OCI-M2 (cell line): ENCODE data around the gene PUDP.

Experiments used
- DNase-seq: peaks from one replicate; lab custom pipeline; 2025; ENCODE audit not compliant: unreplicated experiment; lab: John Stamatoyannopoulos, UW

PUDP gene

GRCh38 chrX:7076245-7076661 lies 71.7 kb downstream of the PUDP start:
- no peak for DNase-seq

- no peak for DNase-seq
Observed at GRCh38 chrX:7074908-7075204, 73.1 kb downstream of the PUDP start.

GRCh38 chrX:7074148-7074907 lies 73.6 kb downstream of the PUDP start:
- no peak for DNase-seq

- no peak for DNase-seq
Observed at GRCh38 chrX:7073336-7073735, 74.6 kb downstream of the PUDP start.

GRCh38 chrX:7072856-7073255 lies 75.1 kb downstream of the PUDP start:
- no peak for DNase-seq

- DNase-seq: no peak
Observed at GRCh38 chrX:7071390-7071789, 76.6 kb downstream of the PUDP start.

GRCh38 chrX:7069556-7069955 lies 78.4 kb downstream of the PUDP start:
- no peak for DNase-seq

GRCh38 chrX:7068939-7069367 lies 79.0 kb downstream of the PUDP start:
- no peak for DNase-seq

- DNase-seq: no peak
Observed at GRCh38 chrX:7067256-7067655, 80.7 kb downstream of the PUDP start.

GRCh38 chrX:7065473-7065872 lies 82.5 kb downstream of the PUDP start:
- no peak for DNase-seq

- no peak for DNase-seq
Observed at GRCh38 chrX:7062903-7063302, 85.0 kb downstream of the PUDP start.

GRCh38 chrX:7062276-7062675 lies 85.7 kb downstream of the PUDP start:
- no peak for DNase-seq

GRCh38 chrX:7061429-7061828 lies 86.5 kb downstream of the PUDP start:
- no peak for DNase-seq

GRCh38 chrX:7060444-7060843 lies 87.5 kb downstream of the PUDP start:
- no peak for DNase-seq

- no peak for DNase-seq
Observed at GRCh38 chrX:7059859-7060258, 88.1 kb downstream of the PUDP start.

GRCh38 chrX:7059214-7059838 lies 88.6 kb downstream of the PUDP start:
- DNase-seq: no peak

- DNase-seq: no peak
Observed at GRCh38 chrX:7055386-7056137, 92.4 kb downstream of the PUDP start.

- no peak for DNase-seq
Observed at GRCh38 chrX:7054219-7055216, 93.4 kb downstream of the PUDP start.

GRCh38 chrX:7052541-7052940 lies 95.4 kb downstream of the PUDP start:
- DNase-seq: no peak

GRCh38 chrX:7050271-7050670 lies 97.7 kb downstream of the PUDP start:
- DNase-seq: no peak

- DNase-seq: no peak
Observed at GRCh38 chrX:7047951-7048350, 100.0 kb downstream of the PUDP start.
